ENCODE data around the gene SLX9.
"Not testable (repeated sequence)": the region's sequence is repeated elsewhere in the genome, so short reads cannot be mapped to it uniquely, and the experiment has no call there.

SLX9 gene

GRCh38 chr21:44970766-44971671 lies 31.2 kb downstream of the SLX9 start:
- Histone ChIP-seq H3K9me3 (ENCODE audit: control insufficient read depth, insufficient read depth, low read length) (no peaks in the 10 kb centered on the region), H3K9ac (ENCODE audit: low read depth, low read length) (no peak overlapping the region), H3K4me1 (ENCODE audit: insufficient read depth, low read length) (peaks cover 15% of the 10 kb centered on the region; the same call in 1 of the 2 replicates), H3K36me3 (ENCODE audit: insufficient read depth, low read length) (no peaks in the 10 kb centered on the region)

DNA sequence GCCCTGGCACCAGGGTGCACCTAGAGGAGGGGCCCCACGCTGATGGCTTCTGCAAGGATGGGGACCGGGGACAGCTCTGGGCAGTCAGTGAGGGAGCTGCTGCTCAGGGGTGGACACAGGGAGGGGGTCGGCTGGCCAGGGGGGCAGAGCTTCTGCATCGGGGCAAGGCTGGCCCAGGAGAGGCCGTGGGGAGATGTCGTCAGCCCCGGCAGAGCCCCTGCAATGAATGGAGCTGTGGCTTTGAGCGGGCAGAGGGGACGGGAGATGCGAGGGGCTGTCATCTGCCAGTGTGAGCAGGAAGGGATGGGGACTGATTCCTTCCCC lies 31.8 kb downstream of the SLX9 start:
- Histone ChIP-seq H3K4me1 (ENCODE audit: insufficient read depth, low read length) (peaks cover 15% of the 10 kb centered on the region; the same call in 1 of the 2 replicates), H3K36me3 (ENCODE audit: insufficient read depth, low read length) (no peaks in the 10 kb centered on the region), H3K9ac (ENCODE audit: low read depth, low read length) (no peak overlapping the region), H3K9me3 (ENCODE audit: control insufficient read depth, insufficient read depth, low read length) (no peaks in the 10 kb centered on the region)

DNA sequence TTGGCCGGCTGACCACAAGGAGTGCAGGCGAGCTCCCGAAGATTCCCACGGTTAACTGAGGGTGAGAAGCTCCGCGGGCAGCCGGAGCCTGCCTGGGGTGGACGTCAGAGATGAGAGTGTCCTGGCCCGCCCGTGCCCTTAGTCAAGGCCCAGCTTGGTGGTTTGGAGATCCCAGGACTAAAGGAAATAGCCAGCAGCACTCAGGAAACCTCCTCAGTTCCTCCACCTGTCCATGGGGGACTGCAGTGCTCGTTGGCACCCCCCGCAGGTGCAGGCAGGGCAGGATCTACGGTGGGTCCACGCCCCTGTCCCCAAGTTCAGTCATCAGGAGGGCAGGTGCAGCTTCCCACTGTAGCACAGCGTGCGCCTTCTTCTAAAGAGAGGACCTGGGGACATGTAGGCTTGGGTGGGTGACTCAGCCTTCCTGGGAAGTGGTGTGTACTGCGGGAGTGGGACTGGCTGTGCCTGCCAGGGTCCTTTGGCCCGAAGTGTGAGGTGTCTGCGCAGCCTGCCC lies 32.5 kb downstream of the SLX9 start:
- Histone ChIP-seq H3K4me1 (ENCODE audit: insufficient read depth, low read length) (peaks cover 15% of the 10 kb centered on the region; the same call in 1 of the 2 replicates), H3K36me3 (ENCODE audit: insufficient read depth, low read length) (no peaks in the 10 kb centered on the region), H3K9ac (ENCODE audit: low read depth, low read length) (no peak overlapping the region), H3K9me3 (ENCODE audit: control insufficient read depth, insufficient read depth, low read length) (no peaks in the 10 kb centered on the region)

GRCh38 chr21:44972821-44973220 lies 33.0 kb downstream of the SLX9 start:
- Histone ChIP-seq H3K36me3 (ENCODE audit: insufficient read depth, low read length) (no peaks in the 10 kb centered on the region), H3K4me1 (ENCODE audit: insufficient read depth, low read length) (peaks cover 15% of the 10 kb centered on the region; the same call in 1 of the 2 replicates), H3K9me3 (ENCODE audit: control insufficient read depth, insufficient read depth, low read length) (no peaks in the 10 kb centered on the region), H3K9ac (ENCODE audit: low read depth, low read length) (no peak overlapping the region)

DNA sequence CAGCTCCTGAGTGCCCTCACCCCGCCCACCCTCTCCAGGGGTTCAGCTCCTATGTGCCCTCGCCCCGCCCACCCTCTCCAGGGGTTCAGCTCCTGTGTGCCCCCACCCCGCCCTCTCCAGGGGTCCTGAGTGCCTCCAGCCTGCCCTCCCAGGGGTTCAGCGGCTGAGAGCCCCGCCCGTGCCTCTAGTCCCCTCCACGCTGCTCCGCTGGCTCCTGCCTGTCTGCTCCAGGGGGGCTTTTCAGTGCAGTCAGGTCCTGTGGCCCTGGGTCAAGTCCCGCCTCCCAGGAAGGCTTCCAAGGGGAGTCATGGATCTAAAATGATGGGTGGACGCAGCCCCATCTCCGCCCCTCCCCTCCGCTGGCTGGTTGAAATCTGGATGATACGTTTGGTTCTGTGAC lies 33.8 kb downstream of the SLX9 start:
- Histone ChIP-seq H3K36me3 (ENCODE audit: insufficient read depth, low read length) (no peaks in the 10 kb centered on the region), H3K4me1 (ENCODE audit: insufficient read depth, low read length) (peaks cover 15% of the 10 kb centered on the region; the same call in 1 of the 2 replicates), H3K9me3 (ENCODE audit: control insufficient read depth, insufficient read depth, low read length) (no peaks in the 10 kb centered on the region), H3K9ac (ENCODE audit: low read depth, low read length) (no peak overlapping the region)

DNA sequence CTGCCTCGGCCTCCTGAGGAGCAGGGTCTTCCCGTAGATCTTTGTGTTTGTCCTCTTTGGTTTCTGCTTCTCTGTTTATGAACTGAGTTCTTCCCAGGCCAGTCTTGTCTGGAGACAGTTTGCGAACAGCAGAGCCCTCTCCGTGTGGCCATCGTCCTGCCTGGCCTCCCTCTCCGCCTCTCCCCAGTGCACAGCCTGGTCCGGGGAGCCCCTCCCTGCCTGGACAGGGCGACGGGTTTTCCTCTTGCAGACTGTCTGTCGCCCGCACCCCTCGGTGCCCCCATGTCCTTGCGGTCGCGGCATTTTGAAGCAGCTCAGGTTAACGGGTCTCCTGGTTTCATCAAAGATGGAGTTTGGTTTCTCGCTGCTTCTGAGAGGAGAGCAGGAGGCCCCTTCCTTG lies 34.8 kb downstream of the SLX9 start:
- peaks cover 10% of the 10 kb centered on the region; the same call in 1 of the 2 replicates for H3K4me1 ChIP-seq (ENCODE audit: insufficient read depth, low read length)
- H3K36me3 ChIP-seq (ENCODE audit: insufficient read depth, low read length), result no peaks in the 10 kb centered on the region
- H3K9me3 ChIP-seq (ENCODE audit: control insufficient read depth, insufficient read depth, low read length), result no peaks in the 10 kb centered on the region
- no peak overlapping the region for H3K9ac ChIP-seq (ENCODE audit: low read depth, low read length)

- no peaks in the 10 kb centered on the region for H3K9me3 ChIP-seq (ENCODE audit: control insufficient read depth, insufficient read depth, low read length)
- H3K36me3 ChIP-seq (ENCODE audit: insufficient read depth, low read length), result no peaks in the 10 kb centered on the region
- H3K9ac ChIP-seq (ENCODE audit: low read depth, low read length), result no peak overlapping the region
- H3K4me1 ChIP-seq (ENCODE audit: insufficient read depth, low read length), result peaks cover 1% of the 10 kb centered on the region; the same call in 1 of the 2 replicates
These were observed 36.1 kb downstream of the SLX9 start for GRCh38 chr21:44975720-44976555.

- H3K9ac ChIP-seq (ENCODE audit: low read depth, low read length); H3K36me3 ChIP-seq (ENCODE audit: insufficient read depth, low read length); H3K4me1 ChIP-seq (ENCODE audit: insufficient read depth, low read length); H3K9me3 ChIP-seq (ENCODE audit: control insufficient read depth, insufficient read depth, low read length): not testable (repeated sequence)
These were observed 36.9 kb downstream of the SLX9 start for GRCh38 chr21:44976556-44977393.

DNA sequence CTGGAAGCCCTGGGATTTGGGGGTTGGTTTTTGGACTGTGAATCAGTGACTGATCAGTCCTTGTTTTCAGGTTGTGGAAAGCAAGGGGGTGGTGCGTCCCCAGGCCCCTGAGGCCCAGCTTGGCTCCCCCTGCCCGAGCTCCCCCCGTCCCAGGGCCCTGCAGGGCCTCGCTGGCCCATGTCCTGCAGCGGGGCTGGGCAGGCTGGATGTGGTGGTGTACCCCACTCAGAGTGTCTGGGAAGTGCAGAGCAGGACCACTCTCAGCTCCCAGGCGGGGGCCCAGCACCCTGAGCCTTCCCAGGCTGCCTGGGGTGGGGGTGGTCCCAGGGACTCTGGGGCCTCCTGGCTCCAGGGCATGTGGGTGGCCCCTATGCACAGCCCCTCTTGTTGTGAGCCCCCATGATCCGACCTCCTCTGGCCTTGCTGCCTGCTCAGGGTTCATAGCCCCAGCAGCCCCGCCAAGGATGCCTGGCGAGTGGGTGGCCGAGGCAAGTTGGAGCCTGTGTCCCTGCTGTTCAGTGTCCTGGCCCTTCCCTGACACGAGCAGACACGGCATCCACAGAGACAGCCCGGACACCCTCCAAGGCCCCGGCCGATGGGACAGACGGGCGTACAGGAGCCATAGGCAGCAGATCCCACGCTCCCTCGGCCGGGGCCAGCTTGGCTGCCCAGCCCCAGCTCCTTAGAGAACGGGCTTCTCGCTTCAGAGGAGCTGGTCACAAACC lies 37.9 kb downstream of the SLX9 start:
- no peak overlapping the region for H3K9ac ChIP-seq (ENCODE audit: low read depth, low read length)
- no peaks in the 10 kb centered on the region for H3K36me3 ChIP-seq (ENCODE audit: insufficient read depth, low read length)
- H3K4me1 ChIP-seq (ENCODE audit: insufficient read depth, low read length), result no peaks in the 10 kb centered on the region
- no peaks in the 10 kb centered on the region for H3K9me3 ChIP-seq (ENCODE audit: control insufficient read depth, insufficient read depth, low read length)

- Histone ChIP-seq H3K4me1 (ENCODE audit: insufficient read depth, low read length) (no peaks in the 10 kb centered on the region), H3K36me3 (ENCODE audit: insufficient read depth, low read length) (no peaks in the 10 kb centered on the region), H3K9me3 (ENCODE audit: control insufficient read depth, insufficient read depth, low read length) (no peaks in the 10 kb centered on the region), H3K9ac (ENCODE audit: low read depth, low read length) (no peak overlapping the region)
These were observed 40.1 kb downstream of the SLX9 start for GRCh38 chr21:44979687-44980561.

GRCh38 chr21:44980562-44981489 lies 41.0 kb downstream of the SLX9 start:
- Histone ChIP-seq H3K9me3 (ENCODE audit: control insufficient read depth, insufficient read depth, low read length) (no peaks in the 10 kb centered on the region), H3K4me1 (ENCODE audit: insufficient read depth, low read length) (no peaks in the 10 kb centered on the region), H3K36me3 (ENCODE audit: insufficient read depth, low read length) (no peaks in the 10 kb centered on the region), H3K9ac (ENCODE audit: low read depth, low read length) (no peak overlapping the region)

Measured in ES-I3 (cell line).